OCI-LY3 (cell line): Measurements from ENCODE around the gene FAM227B.

Experiments
- H2AFZ ChIP-seq: fragments of 200-600, 300-600 bp; shearing (Covaris generic); 2 replicates; pipeline ENCODE4 v1.6.0; 2014; ENCODE audit warnings: antibody characterized with exemption, low read depth, low read length
- H3K27ac ChIP-seq: fragments of 200-600, 300-600 bp; sonication (generic); 2 replicates; pipeline ENCODE4 v1.5.1; 2014; ENCODE audit warnings: mild to moderate bottlenecking, low read length, moderate library complexity, mixed read lengths
- H3K27me3 ChIP-seq: fragments of 200-600, 300-600 bp; sonication (generic); 2 replicates; pipeline ENCODE4 v1.6.1; 2014; ENCODE audit warnings: low read depth, low read length, mixed read lengths
- H3K36me3 ChIP-seq: fragments of 200-600, 300-600 bp; sonication (generic); replicated peaks from 2 replicates; pipeline ENCODE3; 2014; ENCODE audit warnings: low read depth, low read length, mixed read lengths
- H3K4me1 ChIP-seq: fragments of 300-600, 200-600 bp; sonication (generic); 2 replicates; pipeline ENCODE4 v1.6.1; 2014; ENCODE audit warnings: low read length, mixed read lengths
- H3K4me2 ChIP-seq: fragments of 200-600, 300-600 bp; sonication (generic); 2 replicates; pipeline ENCODE4 v1.6.1; 2014; ENCODE audit warnings: low read length, mixed read lengths
- H3K4me3 ChIP-seq: fragments of 300-600, 200-600 bp; sonication (generic); 2 replicates; pipeline ENCODE4 v1.5.1; 2014; ENCODE audit warnings: antibody characterized with exemption, mild to moderate bottlenecking, low read length, moderate library complexity
- H3K79me2 ChIP-seq: fragments of 300-600, 200-600 bp; shearing (Covaris generic); 2 replicates; pipeline ENCODE4 v1.6.1; 2014; ENCODE audit warnings: mild to moderate bottlenecking, low read length, mixed read lengths
- H3K9ac ChIP-seq: fragments of 300-600, 200-600 bp; shearing (Covaris generic); 2 replicates; pipeline ENCODE4 v1.6.0; 2014; ENCODE audit warnings: mild to moderate bottlenecking, low read length, moderate library complexity
- H3K9me3 ChIP-seq: fragments of 200-600, 300-600 bp; shearing (Covaris generic); 2 replicates; pipeline ENCODE4 v1.6.1; 2014; ENCODE audit warnings: low read length, mixed read lengths; ENCODE audit not compliant: insufficient read depth
- H4K20me1 ChIP-seq: fragments of 200-600, 300-600 bp; sonication (generic); 2 replicates; pipeline ENCODE4 v1.6.1; 2016; ENCODE audit warnings: low read length, mixed read lengths; ENCODE audit not compliant: insufficient read depth
- CTCF ChIP-seq: fragments of 200-600, 300-600 bp; sonication (generic); IDR thresholded peaks from 2 replicates; pipeline ENCODE4 v1.5.1; 2014; ENCODE audit warnings: antibody characterized with exemption, low read length, low read depth
- EZH2phosphoT487 ChIP-seq: fragments of 200-600 bp; shearing (Covaris generic); IDR thresholded peaks from 2 replicates; pipeline ENCODE4 v1.6.1; 2018; ENCODE audit warnings: antibody characterized with exemption, mixed run types, low read depth

Gene FAM227B

GRCh38 chr15:49656734-49657133 is 36.1 kb upstream of the FAM227B start:
- H4K20me1 ChIP-seq: no peaks in the 10 kb centered on the region
- no peak overlapping the region for H3K4me2 ChIP-seq
- no peaks in the 10 kb centered on the region for H3K79me2 ChIP-seq
- no peak overlapping the region for H2AFZ ChIP-seq
- no peak overlapping the region for H3K4me3 ChIP-seq
- TF ChIP-seq CTCF (no peak), EZH2phosphoT487 (no peak)
- no peaks in the 10 kb centered on the region for H3K36me3 ChIP-seq
- H3K4me1 ChIP-seq: no peaks in the 10 kb centered on the region
- no peak overlapping the region for H3K27ac ChIP-seq
- no peak overlapping the region for H3K9ac ChIP-seq
- no peaks in the 10 kb centered on the region; the same call in 1 of the 2 replicates for H3K9me3 ChIP-seq
- no peaks in the 10 kb centered on the region for H3K27me3 ChIP-seq

- TF ChIP-seq CTCF (no peak), EZH2phosphoT487 (no peak)
- no peaks in the 10 kb centered on the region for H3K27me3 ChIP-seq
- H3K4me1 ChIP-seq: no peaks in the 10 kb centered on the region
- H3K4me3 ChIP-seq: no peak overlapping the region
- no peaks in the 10 kb centered on the region for H3K79me2 ChIP-seq
- no peak overlapping the region for H3K4me2 ChIP-seq
- H3K36me3 ChIP-seq: no peaks in the 10 kb centered on the region
- H2AFZ ChIP-seq: no peak overlapping the region
- no peaks in the 10 kb centered on the region; the same call in 1 of the 2 replicates for H3K9me3 ChIP-seq
- no peaks in the 10 kb centered on the region for H4K20me1 ChIP-seq
- H3K9ac ChIP-seq: no peak overlapping the region
- no peak overlapping the region for H3K27ac ChIP-seq
Observed at GRCh38 chr15:49652922-49653321, 32.3 kb upstream of the FAM227B start.

GRCh38 chr15:49650676-49651075 is 30.1 kb upstream of the FAM227B start:
- Histone ChIP-seq H3K4me3 (no peak overlapping the region), H3K4me1 (no peaks in the 10 kb centered on the region), H3K9ac (no peak overlapping the region)

GRCh38 chr15:49649987-49650386 is 29.4 kb upstream of the FAM227B start:
- H3K4me1 ChIP-seq: no peaks in the 10 kb centered on the region
- no peaks in the 10 kb centered on the region for H3K36me3 ChIP-seq
- H3K4me2 ChIP-seq: no peak overlapping the region
- H2AFZ ChIP-seq: no peak overlapping the region
- no peaks in the 10 kb centered on the region for H4K20me1 ChIP-seq
- H3K9ac ChIP-seq: no peak overlapping the region
- H3K27me3 ChIP-seq: no peaks in the 10 kb centered on the region
- H3K27ac ChIP-seq: no peak overlapping the region
- no peak for TF ChIP-seq EZH2phosphoT487
- TF ChIP-seq CTCF: no peak
- no peaks in the 10 kb centered on the region for H3K79me2 ChIP-seq
- no peaks in the 10 kb centered on the region; the same call in 1 of the 2 replicates for H3K9me3 ChIP-seq
- H3K4me3 ChIP-seq: no peak overlapping the region

More at GRCh38 chr15:49650676-49651075, 30.1 kb upstream of the FAM227B start:
- Histone ChIP-seq H3K4me2 (no peak overlapping the region), H3K79me2 (no peaks in the 10 kb centered on the region), H3K27me3 (no peaks in the 10 kb centered on the region), H2AFZ (no peak overlapping the region), H3K9me3 (no peaks in the 10 kb centered on the region; the same call in 1 of the 2 replicates), H3K36me3 (no peaks in the 10 kb centered on the region), H4K20me1 (no peaks in the 10 kb centered on the region), H3K27ac (no peak overlapping the region)
- no peak for TF ChIP-seq CTCF
- no peak for TF ChIP-seq EZH2phosphoT487
